Cardiac muscle cell (in vitro differentiated cells and primary cell): ENCODE measurements around the gene CPT1C. TPM values are rescaled to one million over a fixed set of nuclear protein-coding genes. Genes with fewer than 3 reads are reported as not detected.

ENCODE experiments used
- DNase-seq, 2 donors: peaks; one replicate each; pipeline versions ENCODE4 v3.0.0 to v3.0.0-alpha.2; 2010 to 2017; ENCODE audit warnings: low read depth in 1 of 2, low spot score in 1 of 2
- H3K27ac ChIP-seq: fragments of 200-600 bp; sonication (generic); 2 replicates; pipeline ENCODE4 v1.5.1; 2016
- H3K27me3 ChIP-seq: fragments of 200-600 bp; sonication (generic); 2 replicates; pipeline ENCODE4 v1.6.0; 2016; ENCODE audit warnings: control low read depth
- H3K36me3 ChIP-seq: fragments of 200-600 bp; sonication (generic); 2 replicates; pipeline ENCODE4 v1.5.1; 2016; ENCODE audit warnings: control low read depth
- H3K4me1 ChIP-seq: fragments of 200-600 bp; sonication (generic); 2 replicates; pipeline ENCODE4 v1.8.1; 2017; ENCODE audit warnings: low read depth, mild to moderate bottlenecking, mixed run types
- H3K4me3 ChIP-seq: fragments of 200-600 bp; sonication (generic); 2 replicates; pipeline ENCODE4 v1.5.1; 2016; ENCODE audit warnings: mild to moderate bottlenecking
- H3K9me3 ChIP-seq: fragments of 200-600 bp; sonication (generic); 2 replicates; pipeline ENCODE4 v1.5.1; 2017; ENCODE audit warnings: low read depth, mild to moderate bottlenecking, control low read depth
- CTCF ChIP-seq: IDR thresholded peaks from 2 replicates; pipeline ENCODE4 v1.5.1; 2012; ENCODE audit warnings: low read depth, mild to moderate bottlenecking, low read length
- polyA plus RNA-seq: library from polyadenylated mRNA; unstranded; fragments of >200 nt; fragmentation: Nextera tagmentation; extraction: Ambion mirVana; gene quantifications from 2 replicates; pipeline ENCODE4 v1.2.1, GENCODE V29; 2016
- total RNA-seq: library from RNA; depleted of rRNA; stranded (reverse); fragments of >200 nt; gene quantifications from 2 replicates; pipeline ENCODE4 v1.2.3, GENCODE V29; 2016

Gene CPT1C
- total and polyA plus RNA-seq, 2 experiments from 2014 or later, result 31.7 to 33.8 TPM

- Histone ChIP-seq H3K27me3 (no peaks in the 10 kb centered on the region), H3K4me3 (no peak overlapping the region), H3K27ac (no peak overlapping the region), H3K4me1 (no peaks in the 10 kb centered on the region), H3K9me3 (no peaks in the 10 kb centered on the region), H3K36me3 (no peaks in the 10 kb centered on the region)
- DNase-seq, result no peak
- no peak for TF ChIP-seq CTCF
Observed at GRCh38 chr19:49749771-49750170, 58.9 kb downstream of the CPT1C start.

- Histone ChIP-seq H3K36me3 (no peaks in the 10 kb centered on the region), H3K4me1 (no peaks in the 10 kb centered on the region), H3K27me3 (no peaks in the 10 kb centered on the region), H3K27ac (no peak overlapping the region), H3K9me3 (no peaks in the 10 kb centered on the region), H3K4me3 (no peak overlapping the region)
- TF ChIP-seq CTCF, result no peak
- DNase-seq, result no peak
Observed at GRCh38 chr19:49752701-49753100, 61.8 kb downstream of the CPT1C start.

- Histone ChIP-seq H3K27ac (no peak overlapping the region), H3K27me3 (no peaks in the 10 kb centered on the region), H3K9me3 (no peaks in the 10 kb centered on the region), H3K4me3 (no peak overlapping the region), H3K4me1 (no peaks in the 10 kb centered on the region), H3K36me3 (no peaks in the 10 kb centered on the region)
- DNase-seq, result no peak
- no peak for TF ChIP-seq CTCF
Observed at GRCh38 chr19:49755956-49756355, 65.0 kb downstream of the CPT1C start.

GRCh38 chr19:49758292-49758691 lies 67.4 kb downstream of the CPT1C start:
- H3K4me1 ChIP-seq, result no peaks in the 10 kb centered on the region
- no peak for TF ChIP-seq CTCF
- DNase-seq, result peak in 1 of 2 donors; percentile 71
- no peak overlapping the region for H3K27ac ChIP-seq
- H3K27me3 ChIP-seq, result no peaks in the 10 kb centered on the region
- no peaks in the 10 kb centered on the region for H3K9me3 ChIP-seq
- no peaks in the 10 kb centered on the region for H3K36me3 ChIP-seq
- no peak overlapping the region for H3K4me3 ChIP-seq

- Histone ChIP-seq H3K27ac (no peak overlapping the region), H3K4me3 (no peak overlapping the region), H3K4me1 (peaks cover 4% of the 10 kb centered on the region), H3K36me3 (no peaks in the 10 kb centered on the region), H3K27me3 (no peaks in the 10 kb centered on the region), H3K9me3 (no peaks in the 10 kb centered on the region)
- TF ChIP-seq CTCF, result no peak
- no peak for DNase-seq
Observed at GRCh38 chr19:49761249-49761624, 70.3 kb downstream of the CPT1C start.
